Stimulated activated CD8-positive, alpha-beta memory T cell treated with anti-CD3 and anti-CD28 coated beads, Interleukin-15, amount 100 ng/mL, for 4 hours (primary cell): ENCODE results near the gene CYP4F22.

Source experiments
- DNase-seq, 2 donors: peaks; one replicate each; pipeline ENCODE4 v3.0.0-alpha.2; 2020; ENCODE audit warnings: low read depth in 2 of 2

CYP4F22 gene

DNA sequence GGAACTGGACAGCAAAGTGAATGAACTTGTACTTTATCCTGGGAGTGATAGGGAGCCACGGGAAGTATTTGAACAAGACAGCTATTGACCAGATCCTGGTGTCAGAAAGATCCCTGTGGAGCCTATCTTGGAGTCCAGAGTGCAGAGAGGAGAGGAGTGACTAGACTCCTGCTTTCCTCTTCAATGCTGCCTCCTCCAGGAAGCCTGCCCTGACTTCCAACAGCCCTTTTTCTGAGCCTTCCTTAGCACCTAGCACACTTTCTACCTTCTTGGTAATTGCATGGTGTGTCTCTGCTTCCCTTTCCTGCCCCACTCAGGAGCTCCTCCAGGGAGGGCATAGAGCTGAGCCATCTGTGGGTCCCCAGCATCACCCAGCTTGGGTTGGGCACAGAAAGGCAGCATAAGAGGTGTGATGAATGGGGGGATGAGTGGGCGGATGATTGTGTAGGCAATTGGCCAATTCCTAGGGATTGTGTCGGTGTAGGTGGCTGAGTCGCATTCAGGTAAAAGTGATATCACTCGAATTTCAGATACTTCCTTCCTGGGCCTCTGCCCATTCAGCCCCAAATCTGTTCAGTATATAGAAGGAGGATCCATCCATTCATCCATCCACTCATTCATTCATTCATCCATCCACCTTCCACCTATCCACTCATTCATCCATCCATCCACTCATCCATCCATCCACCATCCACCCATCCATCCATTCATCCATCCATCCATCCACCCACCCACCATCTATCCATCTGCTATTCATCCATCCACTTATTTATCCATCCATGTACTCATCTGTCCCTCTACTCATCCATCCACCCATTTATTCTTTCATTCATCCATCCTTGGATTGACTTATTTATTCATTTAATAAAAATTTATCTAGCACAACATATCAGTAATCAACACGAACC is 26.9 kb downstream of the CYP4F22 start:
- DNase-seq = no peak

DNA sequence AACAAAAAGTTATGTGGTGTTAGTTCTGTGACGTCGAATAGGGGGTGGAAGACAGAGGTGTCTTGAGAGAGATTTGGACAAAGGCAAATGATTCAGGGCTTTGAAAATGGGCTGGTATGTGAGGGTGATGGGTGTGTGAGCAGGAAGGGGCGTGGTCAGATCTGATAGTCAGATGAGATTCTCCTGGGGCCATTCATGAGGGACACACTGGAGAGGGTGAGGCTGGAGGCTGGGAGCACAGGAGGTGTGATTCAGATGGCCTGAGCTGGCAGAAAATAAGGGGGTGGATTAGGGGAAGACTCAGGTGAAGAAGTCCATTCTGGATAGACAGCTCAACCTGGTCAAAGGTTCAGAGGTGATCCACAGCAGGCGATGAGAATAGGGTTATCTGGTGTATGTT is 28.0 kb downstream of the CYP4F22 start:
- no peak for DNase-seq

DNA sequence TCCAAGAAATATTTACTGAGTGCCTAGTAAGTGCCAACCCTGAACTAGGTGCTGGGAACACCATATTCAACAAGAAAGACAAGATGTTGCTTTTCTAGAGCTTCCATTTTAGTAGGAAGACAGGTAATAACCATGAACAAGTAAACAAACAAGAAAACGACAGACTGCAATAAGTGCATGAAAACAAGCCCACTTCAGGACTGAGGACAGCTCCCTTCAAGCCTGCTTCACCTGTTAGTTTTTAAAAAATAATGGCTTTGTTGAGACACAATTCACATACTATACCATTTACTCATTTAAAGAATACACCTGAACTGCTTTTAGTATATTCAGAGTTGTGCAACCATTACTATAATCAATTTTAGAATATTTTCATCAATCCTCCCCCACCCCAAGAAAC is 30.4 kb downstream of the CYP4F22 start:
- DNase-seq = no peak

DNA sequence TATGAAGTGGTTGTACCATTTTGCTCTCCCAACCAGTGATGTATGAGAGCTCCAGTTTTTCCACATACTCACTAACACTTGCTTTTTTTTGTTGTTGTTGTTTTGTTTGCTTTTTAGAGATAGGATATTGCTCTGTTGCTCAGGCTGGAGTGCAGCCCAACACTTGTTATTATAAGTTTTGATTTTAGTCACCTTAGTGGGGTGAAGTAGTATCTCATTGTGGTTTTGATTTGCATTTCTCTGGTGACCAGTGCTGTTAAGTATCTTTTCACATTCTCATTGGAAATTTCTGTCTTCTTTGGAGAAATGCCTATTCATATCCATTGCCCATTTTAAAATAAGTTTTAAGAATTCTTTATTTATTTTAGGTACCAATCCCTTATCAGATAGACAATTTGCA is 31.3 kb downstream of the CYP4F22 start:
- no peak for DNase-seq

DNA sequence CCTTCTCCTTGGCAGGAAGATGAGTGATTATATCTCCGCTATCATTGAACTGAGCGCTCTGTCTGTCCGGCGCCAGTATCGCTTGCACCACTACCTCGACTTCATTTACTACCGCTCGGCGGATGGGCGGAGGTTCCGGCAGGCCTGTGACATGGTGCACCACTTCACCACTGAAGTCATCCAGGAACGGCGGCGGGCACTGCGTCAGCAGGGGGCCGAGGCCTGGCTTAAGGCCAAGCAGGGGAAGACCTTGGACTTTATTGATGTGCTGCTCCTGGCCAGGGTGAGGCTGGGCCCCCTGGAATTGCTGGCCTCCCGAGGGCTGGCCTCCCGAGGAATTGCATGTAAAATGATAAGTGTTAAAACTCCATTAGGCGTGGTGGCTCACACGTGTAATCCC is 32.1 kb downstream of the CYP4F22 start:
- DNase-seq = no peak

DNA sequence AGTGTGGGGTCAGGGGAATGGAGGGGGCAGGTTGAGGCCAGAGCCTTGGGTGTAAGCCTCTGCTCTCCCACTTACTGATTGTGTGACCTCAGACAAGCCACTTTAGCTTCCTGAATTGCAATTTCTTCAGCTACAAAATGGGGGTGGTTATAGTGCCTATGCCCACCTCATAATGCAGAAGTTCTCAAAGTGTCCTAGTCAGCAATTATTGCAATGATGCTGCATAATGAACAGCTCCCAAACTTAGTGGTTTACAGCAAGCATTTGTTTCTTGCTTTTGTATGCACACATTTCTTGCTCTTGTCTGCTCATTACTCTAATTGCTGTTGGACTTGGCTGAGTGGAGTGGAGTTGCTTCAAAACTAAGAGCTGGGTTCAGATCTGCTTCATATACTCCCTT is 36.0 kb downstream of the CYP4F22 start:
- DNase-seq = no peak

DNA sequence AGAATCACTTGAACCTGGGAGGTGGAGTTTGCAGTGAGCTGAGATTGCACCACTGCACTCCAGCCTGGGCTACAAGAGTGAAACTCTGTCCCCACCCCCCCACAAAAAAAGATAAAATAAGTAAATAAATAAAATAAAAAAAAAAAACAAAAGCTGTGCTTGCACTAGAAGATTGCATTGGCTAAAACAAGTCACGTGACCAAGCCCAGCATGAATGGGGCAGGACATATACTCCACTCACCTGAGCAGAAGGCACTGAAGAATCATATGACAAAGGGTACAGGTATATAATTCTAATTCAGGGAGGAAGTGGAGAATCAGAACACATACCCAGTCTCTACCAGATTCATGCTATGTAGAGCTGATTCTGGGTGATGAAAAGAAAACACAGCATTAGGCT is 36.6 kb downstream of the CYP4F22 start:
- DNase-seq = no peak

DNA sequence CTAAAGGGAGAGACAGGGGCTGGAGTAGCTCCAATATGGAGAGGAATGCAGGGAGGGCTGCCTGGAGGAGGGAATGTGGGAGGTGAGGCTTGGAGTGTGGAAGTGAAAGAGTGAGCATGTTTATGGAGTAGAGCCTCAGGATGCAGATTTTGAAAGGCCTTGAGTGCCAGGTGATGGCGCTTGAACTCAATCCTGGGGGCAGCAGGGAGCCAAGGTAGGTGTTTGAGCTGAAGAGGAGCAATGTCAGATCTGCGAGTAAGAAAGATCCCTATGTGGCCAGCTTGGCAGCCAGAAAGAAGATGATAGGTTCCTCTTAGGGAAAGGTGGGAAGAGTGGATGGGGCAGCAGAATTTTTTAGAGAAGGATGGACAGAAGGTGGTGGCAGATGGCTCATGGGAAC is 40.3 kb downstream of the CYP4F22 start:
- DNase-seq = no peak

DNA sequence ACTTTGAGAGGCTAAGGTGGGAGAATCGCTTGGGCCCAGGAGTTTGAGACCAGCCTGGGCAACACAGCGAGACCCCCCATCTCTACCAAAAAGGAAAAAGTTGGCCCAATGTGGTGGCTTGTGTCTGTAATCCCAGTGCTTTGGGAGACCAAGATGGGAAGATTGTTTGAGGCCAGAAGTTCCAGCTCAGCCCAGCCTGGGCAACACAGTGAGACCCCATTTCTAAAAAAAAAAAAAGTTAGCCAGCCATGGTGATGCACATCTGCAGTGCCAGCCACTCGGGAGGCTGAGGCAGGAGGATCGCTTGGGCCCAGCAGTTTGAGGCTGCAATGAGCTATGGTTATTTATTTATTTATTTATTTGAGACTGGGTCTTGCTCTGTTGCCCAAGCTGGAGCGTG is 41.3 kb downstream of the CYP4F22 start:
- DNase-seq = no peak

DNA sequence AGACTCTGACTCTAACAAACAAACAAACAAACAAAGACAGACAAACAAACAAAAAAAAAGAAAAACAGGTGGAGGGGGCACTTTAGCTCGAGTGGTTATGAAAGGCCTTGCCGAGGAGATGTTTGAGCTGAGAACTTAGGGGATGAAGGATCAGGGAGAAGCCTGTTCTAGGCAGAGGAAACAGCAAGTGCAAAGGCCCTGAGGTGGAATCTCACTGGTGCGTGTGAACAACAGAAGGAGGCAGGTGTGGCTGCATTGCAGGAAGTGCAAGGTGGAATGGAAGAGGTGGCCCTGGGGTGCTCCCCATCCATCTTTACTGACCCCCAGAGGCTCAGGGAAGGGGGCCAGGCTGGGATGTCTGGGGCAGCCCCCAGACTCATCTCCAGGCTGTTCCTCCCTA is 41.9 kb downstream of the CYP4F22 start:
- no peak for DNase-seq

DNA sequence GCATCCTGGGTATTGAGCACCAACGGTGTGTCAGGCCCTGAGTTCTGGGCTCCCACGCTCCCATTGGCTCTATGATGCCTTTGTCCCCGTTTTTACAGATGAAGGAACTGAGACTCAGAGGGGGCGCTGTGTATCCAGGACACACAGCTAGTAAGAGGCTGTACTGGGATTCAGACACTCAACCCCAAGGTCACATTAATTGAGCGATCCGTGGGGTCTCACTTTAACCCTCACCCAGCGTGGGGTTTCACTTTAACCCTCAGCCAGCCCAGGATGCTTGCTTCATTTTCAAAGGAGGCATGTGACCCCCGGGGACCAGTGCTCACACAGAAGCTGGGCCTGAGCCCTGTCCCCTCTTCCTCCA is 42.6 kb downstream of the CYP4F22 start:
- no peak for DNase-seq

DNA sequence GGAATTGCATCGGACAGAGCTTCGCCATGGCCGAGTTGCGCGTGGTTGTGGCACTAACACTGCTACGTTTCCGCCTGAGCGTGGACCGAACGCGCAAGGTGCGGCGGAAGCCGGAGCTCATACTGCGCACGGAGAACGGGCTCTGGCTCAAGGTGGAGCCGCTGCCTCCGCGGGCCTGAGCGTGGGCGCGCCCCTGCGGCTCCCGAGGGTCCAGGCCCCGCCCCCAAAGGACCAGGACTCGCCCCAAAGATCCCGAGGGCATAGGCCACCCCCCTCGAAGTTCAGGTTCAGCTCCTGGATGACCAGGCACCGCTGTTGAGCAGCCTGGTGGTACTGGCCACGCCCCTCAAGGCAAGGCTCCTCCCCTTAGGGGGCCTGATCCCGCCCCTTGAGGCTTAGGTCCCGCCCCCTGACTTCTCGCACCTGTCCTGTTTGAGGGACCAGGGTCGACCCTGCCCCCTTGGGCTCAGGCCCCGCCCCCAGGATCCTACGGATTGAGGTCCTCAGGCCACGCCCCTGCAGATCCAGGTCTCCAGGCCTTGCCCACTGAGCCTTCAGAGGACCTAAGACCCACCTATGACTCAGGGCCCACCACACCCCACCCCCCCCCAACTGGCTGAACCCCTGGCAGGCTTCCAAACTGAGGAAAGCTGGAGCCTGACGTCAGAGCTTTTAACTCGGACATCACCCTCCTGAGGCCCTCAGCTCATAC is 43.1 kb downstream of the CYP4F22 start:
- peak; percentile 43 to 44 for DNase-seq

DNA sequence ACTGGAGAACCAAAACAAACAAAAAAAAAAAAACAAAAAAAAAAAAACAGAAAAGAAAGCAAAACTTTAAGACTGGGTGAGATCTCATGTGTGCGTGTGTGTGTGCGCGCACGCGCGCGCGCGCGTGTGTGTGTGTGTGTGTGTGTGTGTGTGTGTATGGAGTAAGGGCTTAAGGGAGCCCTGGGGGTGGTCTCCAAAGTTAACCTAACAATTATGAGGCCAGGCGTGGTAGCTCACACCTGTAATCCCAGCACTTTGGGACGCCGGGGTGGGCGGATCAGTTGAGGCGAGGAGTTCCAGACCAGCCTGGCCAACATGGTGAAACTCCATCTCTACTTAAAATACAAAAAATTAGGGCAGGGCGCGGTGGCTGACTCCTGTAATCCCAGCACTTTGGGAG is 46.7 kb downstream of the CYP4F22 start:
- no peak for DNase-seq

DNA sequence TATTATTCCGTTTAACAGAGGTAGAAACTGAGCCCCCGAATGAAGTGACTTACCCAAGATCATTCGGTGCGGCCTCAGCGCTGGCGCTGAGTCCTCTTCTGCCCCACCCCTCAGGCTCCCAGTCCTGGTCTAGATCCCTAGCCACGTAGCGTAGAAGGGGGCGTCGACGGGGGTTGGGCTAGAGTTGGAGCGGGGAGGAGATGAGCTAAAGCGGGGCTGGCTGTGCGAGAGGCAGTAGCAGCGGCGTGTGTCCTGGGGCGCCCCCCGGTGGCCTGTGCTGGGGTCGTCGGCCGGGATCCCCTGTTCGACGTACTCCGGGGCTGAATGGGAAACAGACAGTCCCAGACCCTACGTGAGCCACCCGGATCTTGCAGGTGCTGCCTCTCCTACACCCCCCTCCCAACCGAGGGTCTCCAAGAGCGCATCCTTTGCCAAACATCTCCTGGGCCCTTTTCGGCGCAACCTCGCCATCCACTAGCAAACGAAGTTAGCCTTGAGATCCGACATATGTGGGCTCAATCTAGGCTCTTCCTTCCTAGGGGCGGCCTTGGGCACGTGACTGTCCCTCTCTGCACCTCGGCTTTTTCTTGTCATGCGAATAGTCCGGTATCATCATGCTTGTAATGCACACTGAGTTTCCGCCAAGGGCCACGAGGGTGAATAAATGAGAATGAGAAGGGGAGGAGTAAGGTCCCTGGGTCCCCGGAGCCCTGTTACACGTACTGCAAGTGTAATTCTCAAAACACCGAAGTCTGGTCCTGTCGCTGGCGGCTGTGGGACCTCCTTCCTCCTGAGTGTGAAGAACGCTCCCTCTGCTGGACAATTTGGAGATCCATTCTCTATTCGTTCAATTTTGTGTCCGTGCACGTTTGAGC is 47.7 kb downstream of the CYP4F22 start:
- peak; percentile 87 to 91 for DNase-seq

DNA sequence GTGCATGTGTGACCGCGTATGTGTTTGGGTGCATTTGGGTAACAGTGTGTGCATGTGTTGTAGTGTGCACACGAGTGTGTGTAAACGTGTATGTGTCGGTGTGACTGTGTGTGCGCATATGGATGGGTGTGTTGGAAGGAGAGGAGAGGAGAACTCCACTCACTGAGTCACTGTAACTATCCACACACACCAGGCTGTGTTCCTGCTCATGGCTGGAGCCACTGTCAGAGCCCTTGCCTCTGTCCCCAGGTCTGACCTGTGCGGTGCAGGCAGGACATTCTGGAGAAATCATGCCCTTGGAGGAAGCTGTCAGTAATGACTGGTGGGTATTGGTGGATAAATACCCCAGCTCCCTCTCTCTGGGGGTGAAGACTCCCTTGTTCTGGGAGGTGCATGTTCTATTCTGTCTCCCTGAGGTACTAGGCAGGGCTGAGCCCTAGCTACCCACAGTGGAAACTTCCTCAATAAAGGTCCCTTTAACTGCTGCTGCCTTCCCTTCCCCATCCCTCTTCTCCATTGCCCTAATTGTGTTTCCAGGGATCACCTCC is 48.4 kb downstream of the CYP4F22 start:
- DNase-seq = no peak

DNA sequence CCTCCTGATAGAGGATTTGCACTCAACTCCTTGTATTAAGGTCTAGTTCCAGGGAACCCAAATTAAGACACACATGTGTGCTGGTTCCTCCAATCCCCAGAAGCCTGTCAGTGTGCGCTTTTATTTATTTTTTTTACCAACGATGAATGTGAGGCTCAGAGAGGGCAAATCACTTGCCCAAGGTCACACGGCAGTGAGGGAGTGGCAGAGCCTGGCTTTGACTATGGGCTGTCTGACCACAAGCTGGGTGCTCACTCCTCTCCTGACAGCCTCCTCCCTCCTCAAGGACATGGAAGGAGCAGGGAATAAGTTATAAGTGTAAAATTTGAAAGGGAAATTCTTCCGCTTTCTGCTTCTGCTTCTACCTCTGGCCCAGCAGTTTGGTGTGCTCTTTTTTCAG is 48.9 kb downstream of the CYP4F22 start:
- DNase-seq = no peak

DNA sequence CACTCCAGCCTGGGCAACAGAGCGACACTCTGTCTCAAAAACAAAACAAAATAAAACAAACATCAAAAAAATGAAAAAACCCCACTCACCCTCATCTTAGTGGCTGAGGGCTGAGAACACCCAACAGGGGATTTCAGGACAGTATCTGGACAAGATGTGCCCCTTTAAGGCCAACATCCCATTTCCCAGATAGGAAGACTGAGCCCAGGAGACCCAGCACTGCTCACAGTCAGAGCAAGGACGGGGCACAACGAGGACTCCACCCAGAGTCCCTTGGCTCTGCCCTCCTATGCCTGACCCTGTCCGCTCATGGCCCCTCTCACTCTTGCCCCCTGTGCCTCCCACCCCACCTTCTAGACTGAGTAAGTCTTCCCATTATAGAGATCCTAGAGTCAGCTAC is 53.8 kb downstream of the CYP4F22 start:
- DNase-seq = no peak

DNA sequence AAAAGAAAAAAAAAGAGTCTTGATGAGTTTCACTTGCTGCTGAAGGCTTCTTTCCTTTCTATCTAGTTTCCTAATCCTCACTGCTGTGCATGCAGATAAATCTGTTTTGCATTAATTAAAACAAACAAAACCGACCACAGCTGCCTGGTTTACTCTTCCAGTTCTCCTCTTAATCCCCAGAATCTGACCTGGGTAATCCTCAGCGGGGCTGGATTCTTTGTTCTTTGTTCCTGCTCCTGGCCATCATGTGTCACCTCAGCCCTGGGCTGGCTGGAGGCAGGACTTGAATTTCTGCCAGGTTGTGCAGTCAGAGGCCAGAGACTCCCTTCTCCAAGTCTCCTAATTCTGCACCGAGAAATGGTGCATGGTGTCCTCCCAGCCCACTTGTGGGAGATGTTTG is 54.5 kb downstream of the CYP4F22 start:
- no peak for DNase-seq

DNA sequence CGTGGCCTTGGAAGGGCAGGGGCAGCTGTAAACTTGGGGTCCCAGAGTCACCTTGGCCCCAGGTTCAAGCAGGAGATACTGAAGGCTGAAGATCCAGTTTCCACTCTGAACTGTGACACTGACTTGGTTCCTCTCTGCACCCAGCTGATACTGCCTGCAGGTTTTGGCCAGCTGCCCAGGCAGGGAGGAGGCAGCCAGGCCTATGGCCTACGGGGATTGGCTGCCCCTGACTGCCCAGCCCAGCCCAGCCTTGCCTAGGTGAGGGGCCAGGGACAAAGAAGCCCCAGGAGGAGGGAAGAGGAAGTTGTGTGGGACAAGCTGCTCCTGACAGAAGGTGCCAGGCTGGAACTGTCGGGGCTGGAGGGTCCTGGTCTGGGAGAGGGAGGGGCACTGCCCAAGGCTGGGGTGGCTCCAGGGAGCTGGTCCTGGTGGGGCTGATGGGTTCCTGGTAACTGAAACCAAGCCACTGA is 55.0 kb downstream of the CYP4F22 start:
- no peak for DNase-seq

DNA sequence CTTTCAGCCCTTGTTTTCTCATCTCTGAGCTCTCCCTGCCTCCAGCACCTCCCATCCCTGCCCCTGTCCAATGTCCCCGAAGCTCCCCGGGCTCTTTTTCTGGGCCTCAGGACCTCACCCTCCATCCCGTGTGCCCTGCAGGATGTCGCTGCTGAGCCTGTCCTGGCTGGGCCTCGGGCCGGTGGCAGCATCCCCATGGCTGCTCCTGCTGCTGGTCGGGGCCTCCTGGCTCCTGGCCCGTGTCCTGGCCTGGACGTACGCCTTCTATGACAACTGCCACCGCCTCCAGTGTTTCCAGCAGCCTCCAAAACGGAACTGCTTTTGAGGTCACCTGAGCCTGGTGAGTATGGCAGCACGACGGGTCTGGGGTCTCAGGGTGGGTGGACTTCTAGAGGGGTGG is 55.6 kb downstream of the CYP4F22 start:
- DNase-seq = no peak

DNA sequence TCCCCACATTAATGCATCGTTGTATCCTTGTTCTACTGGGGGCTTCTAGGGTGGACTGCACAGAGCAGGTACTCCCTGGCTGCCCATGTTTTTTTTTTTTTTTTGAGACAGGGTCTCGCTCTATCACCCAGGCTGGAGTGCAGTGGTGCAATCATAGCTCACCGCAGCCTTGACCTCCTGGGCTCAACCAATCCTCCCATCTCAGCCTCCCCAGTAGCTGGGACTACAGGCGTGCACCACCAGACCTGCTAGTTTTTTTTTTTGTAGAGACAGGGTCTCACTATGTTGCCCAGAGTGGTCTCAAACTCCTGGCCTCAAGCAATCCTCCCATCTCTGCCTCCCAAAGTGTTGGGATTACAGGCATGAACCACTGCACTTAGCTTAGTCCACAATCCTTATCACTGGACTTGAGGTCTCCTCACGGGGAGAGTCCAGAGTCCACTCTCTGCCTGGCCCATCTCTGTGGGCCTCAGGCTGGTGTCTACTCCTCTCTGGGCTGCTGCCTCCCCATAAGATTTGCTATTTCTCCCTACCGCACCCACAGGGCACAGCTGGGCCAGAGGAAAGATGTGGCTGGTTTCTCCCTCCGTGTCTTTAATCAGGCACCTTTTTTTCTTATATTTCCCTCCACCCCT is 56.3 kb downstream of the CYP4F22 start:
- no peak for DNase-seq
